Panc1 (cell line): ENCODE data around the gene SELENOW. TPM values are rescaled to one million over a fixed set of nuclear protein-coding genes. Genes with fewer than 3 reads are reported as not detected.

Source experiments
- ATAC-seq: fragments of 200-7000 bp; cut with Tn5 transposase; 2 replicates; pipeline ENCODE4 v1.9.1; 2020; ENCODE audit warnings: mild to moderate bottlenecking, moderate library complexity
- BruUV-seq: library from RNA; stranded (reverse); fragments of 400-500 nt; replicated peaks from 2 replicates; lab custom pipeline; 2021; lab: Mats Ljungman, UMichigan
- CTCF ChIA-PET: fragments of 300-600 bp; sonication (Branson Sonifier 250); formaldehyde crosslinking; loops from one replicate; lab custom pipeline; 2022; ENCODE audit warnings: antibody characterized with exemption; lab: Charles Lee
- POLR2A ChIA-PET: fragments of 300-600 bp; sonication (Branson Sonifier 250); formaldehyde crosslinking; loops from one replicate; lab custom pipeline; 2022; ENCODE audit warnings: antibody characterized with exemption; lab: Charles Lee
- DNase-seq: peaks from one replicate; pipeline ENCODE4 v3.0.0-alpha.2; 2010; ENCODE audit warnings: low read depth, low spot score
- H3K27ac ChIP-seq: 2 replicates; pipeline ENCODE4 v1.5.1; 2011; ENCODE audit warnings: mild to moderate bottlenecking, low read length, inconsistent platforms
- H3K27me3 ChIP-seq: fragments of 200-500 bp; sonication (Bioruptor generic); 2 replicates; pipeline ENCODE4 v1.6.0; 2014; ENCODE audit warnings: low read length, inconsistent platforms; ENCODE audit not compliant: control insufficient read depth, insufficient read depth
- H3K36me3 ChIP-seq: fragments of 200-500 bp; sonication (Bioruptor generic); 2 replicates; pipeline ENCODE4 v1.5.1; 2014; ENCODE audit warnings: inconsistent platforms, mild to moderate bottlenecking, low read length, moderate library complexity; ENCODE audit not compliant: control insufficient read depth, insufficient read depth
- H3K4me1 ChIP-seq: 2 replicates; pipeline ENCODE4 v1.5.1; 2011; ENCODE audit warnings: inconsistent platforms, mild to moderate bottlenecking, low read length, moderate library complexity; ENCODE audit not compliant: control insufficient read depth, insufficient read depth
- H3K4me3 ChIP-seq, 2 experiments: 2 replicates each; pipeline ENCODE4 v1.5.1; 2011 to 2012; ENCODE audit warnings: low read depth in 2 of 2, low read length in 2 of 2, mild to moderate bottlenecking in 2 of 2, inconsistent platforms in 1 of 2, moderate library complexity in 1 of 2
- H3K9me3 ChIP-seq: fragments of 200-500 bp; sonication (Bioruptor generic); 2 replicates; pipeline ENCODE4 v1.5.1; 2014; ENCODE audit warnings: low read depth, mild to moderate bottlenecking, inconsistent platforms, low read length, moderate library complexity; ENCODE audit not compliant: control insufficient read depth, insufficient read depth
- POLR2AphosphoS5 ChIP-seq: IDR thresholded peaks from 2 replicates; pipeline ENCODE4 v1.6.1; 2012; ENCODE audit warnings: mild to moderate bottlenecking, low read depth, low read length, moderate library complexity
- SIN3A ChIP-seq: IDR thresholded peaks from 2 replicates; pipeline ENCODE4 v1.6.1; 2012; ENCODE audit warnings: low read depth, mild to moderate bottlenecking, low read length, moderate library complexity, borderline replicate concordance; ENCODE audit not compliant: insufficient read depth
- TCF7L2 ChIP-seq: IDR thresholded peaks from 2 replicates; pipeline ENCODE4 v1.6.1; 2011; ENCODE audit warnings: mild to moderate bottlenecking, low read depth, low read length, inconsistent platforms
- in situ Hi-C: cut with HindIII; loops from 2 replicates; pipeline ENCODE4 v1.10.0; 2016; ENCODE audit warnings: low sequenced_read_pairs, low pct_unique_long_range_greater_than_20kb
- intact Hi-C: fragments of 100-400 bp; cut with micrococcal nuclease; formaldehyde crosslinking; loops from one replicate; pipeline ENCODE4 v1.10.0; 2022; ENCODE audit not compliant: unreplicated experiment
- total RNA-seq: library from RNA; stranded (reverse); gene quantifications from one replicate; pipeline ENCODE4 v1.2.1, GENCODE V29; 2021; ENCODE audit not compliant: unreplicated experiment
- TF ChIP-seq, protein P1 (sequence below): fragments of 450-650 bp; IDR thresholded peaks from 2 replicates; pipeline ENCODE4 v1.5.1; 2017; ENCODE audit warnings: mild to moderate bottlenecking
- TF ChIP-seq, protein P2 (sequence below), 2 experiments: IDR thresholded peaks; 2 replicates each; pipeline ENCODE4 v1.6.1; 2011 to 2012; ENCODE audit warnings: low read depth in 2 of 2, control low read depth in 1 of 2, low read length in 1 of 2, mild to moderate bottlenecking in 1 of 2, moderate library complexity in 1 of 2; ENCODE audit not compliant: insufficient read depth in 1 of 2

Gene SELENOW
- total RNA-seq, 1 experiment from 2014 or later, result 62.0 TPM

DNA sequence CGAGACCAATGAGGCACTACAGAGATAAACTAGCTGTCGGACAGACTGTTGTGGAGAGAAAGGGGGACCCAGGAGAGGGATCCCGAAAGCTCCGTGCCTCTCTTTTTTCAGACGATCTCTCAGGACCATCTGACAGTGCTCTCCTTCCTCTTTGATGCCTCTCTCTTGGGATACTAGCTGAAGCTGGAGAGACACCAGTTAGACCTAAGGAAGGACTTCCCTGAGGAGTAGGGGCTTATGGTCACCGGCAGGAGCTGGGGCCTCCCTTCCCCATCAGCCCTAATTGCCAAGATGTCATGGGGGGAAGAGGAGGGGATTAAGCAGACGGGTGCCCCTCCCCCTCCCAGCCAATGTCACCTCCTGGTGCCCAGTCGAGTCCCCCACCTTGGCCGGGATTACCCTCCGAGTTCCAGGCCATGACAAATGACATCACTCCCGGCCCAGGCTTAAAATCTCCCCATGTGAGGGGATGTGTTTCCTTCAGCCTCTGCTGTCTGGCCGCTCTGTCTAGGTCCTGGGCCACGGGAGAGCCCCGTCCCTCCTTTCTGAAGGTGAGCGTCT is 43.0 kb downstream of the SELENOW start, which contains the start of gene CRX:
CRX (plus strand) TSS at position 478 of the 561 bp plus-strand sequence. CDS start 12,507 bp downstream, outside the sequence.
- no TSS peak for BruUV-seq

DNA sequence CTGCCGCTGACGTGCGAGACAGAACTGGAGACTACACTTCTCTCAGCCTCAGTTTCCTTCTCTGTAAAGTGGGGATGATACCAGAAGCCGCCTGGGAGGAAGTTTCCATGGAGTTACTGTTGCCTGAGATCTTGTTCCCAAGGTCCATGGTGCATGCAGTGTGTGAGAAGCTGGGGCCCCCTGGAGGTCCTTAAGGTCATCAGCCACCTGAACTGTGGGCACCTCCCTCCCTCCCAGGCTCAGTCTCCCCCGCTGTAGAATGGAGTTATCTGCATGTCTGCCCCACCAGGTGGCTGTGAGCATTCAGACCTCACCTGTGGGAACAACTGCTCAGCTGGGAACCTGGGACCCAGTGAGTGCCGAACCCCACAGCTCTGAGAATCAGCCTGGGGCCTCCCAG is 45.9 kb downstream of the SELENOW start:
- ATAC-seq (no peak), DNase-seq (no peak)
- intact Hi-C loops (no loop called here), in situ Hi-C loops (no loop called here)
- TF ChIP-seq TCF7L2, result no peak
- no peak for TF ChIP-seq SIN3A
- TF ChIP-seq, protein P1, sequence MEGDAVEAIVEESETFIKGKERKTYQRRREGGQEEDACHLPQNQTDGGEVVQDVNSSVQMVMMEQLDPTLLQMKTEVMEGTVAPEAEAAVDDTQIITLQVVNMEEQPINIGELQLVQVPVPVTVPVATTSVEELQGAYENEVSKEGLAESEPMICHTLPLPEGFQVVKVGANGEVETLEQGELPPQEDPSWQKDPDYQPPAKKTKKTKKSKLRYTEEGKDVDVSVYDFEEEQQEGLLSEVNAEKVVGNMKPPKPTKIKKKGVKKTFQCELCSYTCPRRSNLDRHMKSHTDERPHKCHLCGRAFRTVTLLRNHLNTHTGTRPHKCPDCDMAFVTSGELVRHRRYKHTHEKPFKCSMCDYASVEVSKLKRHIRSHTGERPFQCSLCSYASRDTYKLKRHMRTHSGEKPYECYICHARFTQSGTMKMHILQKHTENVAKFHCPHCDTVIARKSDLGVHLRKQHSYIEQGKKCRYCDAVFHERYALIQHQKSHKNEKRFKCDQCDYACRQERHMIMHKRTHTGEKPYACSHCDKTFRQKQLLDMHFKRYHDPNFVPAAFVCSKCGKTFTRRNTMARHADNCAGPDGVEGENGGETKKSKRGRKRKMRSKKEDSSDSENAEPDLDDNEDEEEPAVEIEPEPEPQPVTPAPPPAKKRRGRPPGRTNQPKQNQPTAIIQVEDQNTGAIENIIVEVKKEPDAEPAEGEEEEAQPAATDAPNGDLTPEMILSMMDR, result no peak
- TF ChIP-seq POLR2AphosphoS5, result no peak
- TF ChIP-seq, protein P2, sequence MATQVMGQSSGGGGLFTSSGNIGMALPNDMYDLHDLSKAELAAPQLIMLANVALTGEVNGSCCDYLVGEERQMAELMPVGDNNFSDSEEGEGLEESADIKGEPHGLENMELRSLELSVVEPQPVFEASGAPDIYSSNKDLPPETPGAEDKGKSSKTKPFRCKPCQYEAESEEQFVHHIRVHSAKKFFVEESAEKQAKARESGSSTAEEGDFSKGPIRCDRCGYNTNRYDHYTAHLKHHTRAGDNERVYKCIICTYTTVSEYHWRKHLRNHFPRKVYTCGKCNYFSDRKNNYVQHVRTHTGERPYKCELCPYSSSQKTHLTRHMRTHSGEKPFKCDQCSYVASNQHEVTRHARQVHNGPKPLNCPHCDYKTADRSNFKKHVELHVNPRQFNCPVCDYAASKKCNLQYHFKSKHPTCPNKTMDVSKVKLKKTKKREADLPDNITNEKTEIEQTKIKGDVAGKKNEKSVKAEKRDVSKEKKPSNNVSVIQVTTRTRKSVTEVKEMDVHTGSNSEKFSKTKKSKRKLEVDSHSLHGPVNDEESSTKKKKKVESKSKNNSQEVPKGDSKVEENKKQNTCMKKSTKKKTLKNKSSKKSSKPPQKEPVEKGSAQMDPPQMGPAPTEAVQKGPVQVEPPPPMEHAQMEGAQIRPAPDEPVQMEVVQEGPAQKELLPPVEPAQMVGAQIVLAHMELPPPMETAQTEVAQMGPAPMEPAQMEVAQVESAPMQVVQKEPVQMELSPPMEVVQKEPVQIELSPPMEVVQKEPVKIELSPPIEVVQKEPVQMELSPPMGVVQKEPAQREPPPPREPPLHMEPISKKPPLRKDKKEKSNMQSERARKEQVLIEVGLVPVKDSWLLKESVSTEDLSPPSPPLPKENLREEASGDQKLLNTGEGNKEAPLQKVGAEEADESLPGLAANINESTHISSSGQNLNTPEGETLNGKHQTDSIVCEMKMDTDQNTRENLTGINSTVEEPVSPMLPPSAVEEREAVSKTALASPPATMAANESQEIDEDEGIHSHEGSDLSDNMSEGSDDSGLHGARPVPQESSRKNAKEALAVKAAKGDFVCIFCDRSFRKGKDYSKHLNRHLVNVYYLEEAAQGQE (IDR thresholded peaks at IDR 0.05; ENCODE audit: insufficient read depth in 1 of 2, low read depth in 2 of 2, low read length in 1 of 2), result no peak
- Histone ChIP-seq H3K36me3 (no peaks in the 10 kb centered on the region), H3K9me3 (no peaks in the 10 kb centered on the region), H3K27me3 (no peaks in the 10 kb centered on the region), H3K4me1 (no peaks in the 10 kb centered on the region), H3K4me3 (no peak overlapping the region), H3K27ac (no peak overlapping the region)
- CTCF ChIA-PET, result no interaction called here
- POLR2A ChIA-PET, result no interaction called here
- BruUV-seq, result no TSS peak

More for the DNA sequence above, 43.0 kb downstream of the SELENOW start, which contains the start of gene CRX:
- H3K36me3 ChIP-seq, result no peaks in the 10 kb centered on the region
- H3K4me3 ChIP-seq, result no peak within 1 kb of the TSS
- ATAC-seq (no peak), DNase-seq (no peak)
- ChIA-PET CTCF (interaction anchor here (0.5 kb wide), 1 partner anchor 28 kb away, joined by 4 read pairs; no protein-coding TSS in a partner anchor), POLR2A (no interaction called here)
- H3K27me3 ChIP-seq, result no peaks in the 10 kb centered on the region
- no peaks in the 10 kb centered on the region for H3K9me3 ChIP-seq
- in situ Hi-C loops (no loop called here), intact Hi-C loops (no loop called here)
- no peak for TF ChIP-seq SIN3A
- TF ChIP-seq TCF7L2, result no peak
- TF ChIP-seq, protein P1, result no peak
- TF ChIP-seq, protein P2 (IDR thresholded peaks at IDR 0.05; ENCODE audit: insufficient read depth in 1 of 2, low read depth in 2 of 2, low read length in 1 of 2), result no peak
- TF ChIP-seq POLR2AphosphoS5, result no peak
- H3K4me1 ChIP-seq, result no peaks in the 10 kb centered on the region
- no peak within 1 kb of the TSS for H3K27ac ChIP-seq
